Fibroblast of skin of scalp (primary cell): ENCODE measurements around the gene NEK2. TPM values are rescaled to one million over a fixed set of nuclear protein-coding genes. Genes with fewer than 3 reads are reported as not detected.
"Not testable (repeated sequence)": the region's sequence is repeated elsewhere in the genome, so short reads cannot be mapped to it uniquely, and the experiment has no call there.

Experiments
- DNase-seq: peaks from one replicate; pipeline ENCODE4 v3.0.0-alpha.2; 2013
- polyA plus RNA-seq, 2 experiments: library from polyadenylated mRNA; unstranded; fragments of 120-200 nt; gene quantifications; one replicate each; pipeline ENCODE4 v1.2.1, GENCODE V29; 2013; ENCODE audit not compliant: insufficient read length in 2 of 2

The NEK2 gene
- 11.2 TPM for polyA plus RNA-seq (2013, experiment 1 of 2; ENCODE audit: insufficient read length)
- polyA plus RNA-seq (2013, experiment 2 of 2; ENCODE audit: insufficient read length) = 10.6 TPM

DNA sequence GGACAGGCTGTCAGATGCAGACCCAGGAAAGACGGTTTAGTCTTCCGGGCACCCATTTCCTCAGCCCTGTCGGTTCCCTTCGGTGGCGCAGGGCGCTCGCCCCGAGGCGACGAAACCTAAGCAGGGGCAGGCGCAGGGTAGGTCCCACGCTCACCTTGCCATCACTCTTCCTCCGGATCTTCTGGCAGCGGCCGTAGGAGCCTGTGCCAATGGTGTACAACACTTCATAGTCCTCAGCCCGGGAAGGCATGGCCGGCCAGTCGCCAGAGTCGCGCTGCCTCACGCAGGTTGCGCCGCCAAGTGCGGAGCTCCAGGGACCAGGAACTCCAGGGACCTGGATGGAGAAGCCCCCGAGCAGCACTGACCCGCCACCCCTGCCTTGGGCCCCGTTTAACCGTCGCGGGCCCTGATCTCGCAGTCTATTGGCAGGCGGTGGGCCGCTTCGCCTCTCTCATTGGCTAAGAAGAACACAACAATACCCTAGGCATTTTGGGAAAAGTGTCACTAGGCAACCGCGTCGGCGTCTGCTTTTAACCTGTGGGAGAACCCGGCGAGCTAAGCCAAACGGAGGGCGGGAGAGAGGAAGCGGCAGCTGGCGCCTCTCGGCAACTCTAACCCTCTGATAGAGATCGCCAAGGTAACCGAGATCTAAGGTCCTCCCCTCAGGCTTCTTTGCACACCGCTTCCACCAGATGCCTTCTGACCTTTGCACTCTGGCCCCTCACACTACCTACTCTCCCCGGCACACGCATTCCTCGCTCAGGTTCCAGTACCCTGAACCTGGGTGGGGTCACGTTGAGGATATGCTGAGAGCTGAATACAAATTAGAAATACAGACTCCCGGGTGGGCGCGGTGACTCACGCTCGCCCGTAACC, at the start of gene NEK2:
NEK2 (minus strand) TSS at position 392 of the 876 bp plus-strand sequence; CDS start at position 250, 142 bp downstream.
- peak; percentile 89 for DNase-seq

- DNase-seq = no peak
Measured at GRCh38 chr1:211724687-211725196, 49.3 kb upstream of the NEK2 start.

DNA sequence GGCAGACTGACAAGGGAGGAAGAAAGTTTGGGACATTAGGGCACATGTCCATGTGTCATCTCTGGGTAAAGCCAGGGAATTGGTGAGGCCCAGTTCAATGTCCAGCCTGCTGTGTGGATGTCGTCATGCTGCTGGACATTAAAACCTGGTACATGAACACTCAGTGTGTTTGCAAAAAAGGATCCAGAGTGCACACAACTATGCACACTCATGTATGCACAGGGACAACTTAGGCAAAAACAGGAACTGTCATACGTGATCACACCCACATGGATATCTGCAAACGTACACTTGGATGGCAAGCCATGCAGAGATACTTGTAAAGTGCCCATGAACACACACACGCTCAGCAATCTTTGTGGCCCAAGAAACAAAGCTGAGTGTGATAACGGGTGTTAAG, 47.9 kb upstream of the NEK2 start:
- no peak for DNase-seq

DNA sequence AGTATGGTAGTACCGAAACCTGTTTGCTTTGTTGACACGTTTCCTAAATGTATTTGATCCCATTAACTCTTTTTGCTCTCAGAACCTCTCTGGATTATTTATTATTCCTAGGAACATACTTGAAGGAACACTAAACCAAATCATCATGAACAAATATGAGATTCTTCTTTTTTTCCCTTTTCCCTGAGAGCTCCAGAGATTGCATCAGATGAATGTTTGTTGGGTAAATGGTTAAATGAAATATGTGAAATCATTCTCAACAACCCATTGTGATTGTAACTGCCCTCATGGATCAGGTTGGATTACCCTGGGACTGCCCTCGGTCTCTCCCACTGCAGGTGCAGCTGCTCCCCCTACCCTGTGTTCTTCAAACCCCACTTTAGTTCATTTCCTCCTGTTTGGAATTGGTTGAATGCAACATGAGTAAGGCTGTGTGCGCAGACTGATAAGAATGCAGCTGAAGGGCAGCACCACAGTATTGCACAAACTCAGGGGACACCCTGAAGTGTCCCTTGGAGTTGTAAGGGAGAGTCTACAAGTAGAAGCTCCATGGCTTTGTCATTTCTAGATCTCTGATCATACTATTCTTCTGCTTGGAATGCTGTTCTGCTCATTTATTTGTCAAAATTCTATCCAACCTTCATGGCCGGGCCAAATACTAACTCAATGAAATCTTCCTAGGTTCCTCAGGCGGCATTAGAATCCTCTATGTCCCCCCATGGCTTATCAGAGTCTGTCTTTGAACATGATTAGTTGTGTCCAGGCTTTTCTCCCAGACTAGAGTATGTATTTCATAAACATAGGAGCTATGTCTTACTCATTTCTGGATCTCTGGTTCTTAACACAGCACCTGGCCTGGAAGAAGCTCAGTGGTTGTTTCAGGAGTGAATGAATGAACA, 47.1 kb upstream of the NEK2 start:
- DNase-seq = no peak

DNA sequence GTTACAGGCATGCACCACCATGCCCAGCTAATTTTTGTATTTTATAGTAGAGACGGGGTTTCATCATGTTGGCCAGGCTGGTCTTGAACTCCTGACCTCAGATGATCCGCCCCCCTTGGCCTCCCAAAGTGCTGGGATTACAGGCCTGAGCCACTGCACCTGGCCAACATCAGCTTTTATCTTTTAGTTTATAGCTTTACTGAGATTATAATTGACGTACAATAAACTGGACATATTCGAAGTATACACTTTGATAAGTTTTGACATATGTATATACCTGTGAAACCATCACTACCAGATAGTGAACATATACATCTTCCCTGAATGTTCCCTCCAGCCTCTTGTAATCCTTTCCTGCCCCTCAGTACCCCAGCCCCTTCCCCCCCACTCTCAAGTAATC, 41.1 kb upstream of the NEK2 start:
- DNase-seq = not testable (repeated sequence)

DNA sequence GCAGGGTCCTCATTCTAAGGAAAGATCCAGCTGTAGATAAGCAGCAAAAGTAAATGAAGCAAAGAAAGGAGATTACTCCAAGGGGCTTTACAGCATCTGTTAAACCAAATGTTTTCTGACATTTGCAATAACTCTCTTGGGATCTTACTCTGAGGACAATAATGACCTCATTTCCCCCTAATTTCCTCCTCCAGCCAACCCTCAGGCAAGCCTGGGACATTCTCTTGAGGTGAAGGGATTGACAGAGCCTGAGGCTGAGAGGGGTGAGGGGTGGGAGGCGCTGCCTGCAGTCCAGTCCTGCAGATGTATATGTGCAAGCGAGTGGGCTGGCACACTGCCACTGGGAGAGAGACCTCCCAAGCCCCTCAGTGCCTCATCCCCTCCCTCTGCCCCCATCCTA, 40.5 kb upstream of the NEK2 start:
- no peak for DNase-seq

DNA sequence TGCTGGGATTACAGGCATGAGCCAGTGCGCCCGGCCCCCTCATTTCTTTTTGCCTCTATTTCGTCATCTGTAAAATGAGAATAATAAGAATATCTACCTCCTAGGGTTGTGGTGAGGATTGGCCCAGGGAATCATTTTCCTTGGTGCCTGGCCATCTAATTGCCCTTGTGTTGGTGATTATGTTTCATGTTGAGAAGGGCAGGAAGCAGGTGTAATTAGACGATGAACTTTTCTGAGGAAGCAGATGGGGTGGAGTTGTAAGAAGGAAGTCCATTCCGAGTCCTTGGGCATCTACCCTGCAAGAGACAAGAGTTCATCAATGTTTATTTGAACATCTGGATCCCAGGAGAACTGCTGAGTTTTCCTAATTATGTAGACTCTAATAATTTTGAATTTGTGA, 38.7 kb upstream of the NEK2 start:
- DNase-seq = no peak

DNA sequence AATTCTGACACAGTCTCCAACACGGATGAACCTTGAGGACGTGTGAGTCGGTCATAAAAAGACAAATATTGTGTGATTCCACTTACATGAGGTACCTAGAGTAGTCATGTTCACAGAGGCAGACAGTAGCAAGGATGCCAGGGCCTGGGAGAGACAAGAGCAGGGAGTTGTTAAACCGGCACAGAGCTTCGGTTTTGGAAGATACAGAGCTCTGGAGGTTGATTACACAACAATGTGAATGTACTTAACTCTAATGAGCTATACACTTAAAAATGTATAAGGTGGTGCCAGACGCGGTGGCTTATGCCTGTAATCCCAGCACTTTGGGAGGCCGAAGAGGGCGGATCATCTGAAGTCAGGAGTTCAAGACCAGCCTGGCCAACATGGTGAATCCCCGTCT, 37.8 kb upstream of the NEK2 start:
- DNase-seq = no peak

GRCh38 chr1:211711315-211711705, 35.9 kb upstream of the NEK2 start:
- no peak for DNase-seq

DNA sequence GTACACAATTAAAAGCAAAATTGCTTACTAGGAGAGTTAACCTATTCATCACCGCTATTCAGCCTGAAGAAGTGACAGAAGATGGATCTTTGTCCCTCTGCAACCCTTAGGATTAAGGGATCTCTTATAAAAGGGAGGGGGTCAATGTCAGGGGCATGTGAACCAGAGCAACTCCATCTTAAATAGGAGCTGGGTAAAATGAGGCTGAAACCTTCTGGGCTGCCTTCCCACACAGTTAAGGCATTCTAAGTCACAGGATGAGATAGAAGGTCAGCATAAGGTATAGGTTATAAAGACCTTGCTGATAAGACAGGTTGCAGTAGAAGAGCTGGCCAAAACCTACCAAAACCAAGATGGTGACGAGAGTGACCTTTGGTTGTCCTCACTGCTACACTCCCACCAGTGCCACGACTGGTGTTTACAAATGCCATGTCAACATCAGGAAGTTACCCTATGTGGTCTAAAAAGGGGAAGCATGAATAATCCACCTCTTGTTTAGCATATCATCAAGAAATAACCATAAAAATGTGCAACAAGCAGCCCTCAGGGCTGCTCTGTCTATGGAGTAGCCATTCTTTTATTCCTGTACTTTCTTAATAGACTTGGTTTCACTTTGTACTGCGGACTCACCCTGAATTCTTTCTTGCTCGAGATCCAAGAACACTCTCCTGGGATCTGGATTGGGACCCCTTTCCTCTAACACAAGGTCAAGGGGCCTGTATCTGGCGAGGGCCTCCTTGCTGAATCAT, 35.3 kb upstream of the NEK2 start:
- DNase-seq = no peak

DNA sequence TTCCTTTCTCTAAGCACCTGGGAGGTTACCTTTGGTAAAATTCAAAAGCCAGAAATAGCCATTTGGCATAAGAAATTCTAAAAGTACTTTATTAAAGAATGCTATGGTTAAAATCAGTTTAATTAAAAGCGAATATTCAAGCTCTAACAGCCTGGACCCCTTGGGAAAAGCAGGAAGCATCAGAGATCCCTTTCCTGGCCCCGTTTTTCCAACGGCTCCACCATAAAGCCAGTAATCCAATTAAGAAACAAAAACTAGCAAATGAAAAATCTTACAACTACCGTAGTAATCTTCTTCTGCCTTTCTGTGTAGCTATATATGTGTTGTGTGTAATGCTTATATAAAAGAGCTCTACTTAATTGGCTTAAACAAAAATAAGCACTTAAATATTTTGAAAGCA, 33.5 kb upstream of the NEK2 start:
- no peak for DNase-seq

GRCh38 chr1:211708006-211708405, 32.6 kb upstream of the NEK2 start:
- DNase-seq = no peak

DNA sequence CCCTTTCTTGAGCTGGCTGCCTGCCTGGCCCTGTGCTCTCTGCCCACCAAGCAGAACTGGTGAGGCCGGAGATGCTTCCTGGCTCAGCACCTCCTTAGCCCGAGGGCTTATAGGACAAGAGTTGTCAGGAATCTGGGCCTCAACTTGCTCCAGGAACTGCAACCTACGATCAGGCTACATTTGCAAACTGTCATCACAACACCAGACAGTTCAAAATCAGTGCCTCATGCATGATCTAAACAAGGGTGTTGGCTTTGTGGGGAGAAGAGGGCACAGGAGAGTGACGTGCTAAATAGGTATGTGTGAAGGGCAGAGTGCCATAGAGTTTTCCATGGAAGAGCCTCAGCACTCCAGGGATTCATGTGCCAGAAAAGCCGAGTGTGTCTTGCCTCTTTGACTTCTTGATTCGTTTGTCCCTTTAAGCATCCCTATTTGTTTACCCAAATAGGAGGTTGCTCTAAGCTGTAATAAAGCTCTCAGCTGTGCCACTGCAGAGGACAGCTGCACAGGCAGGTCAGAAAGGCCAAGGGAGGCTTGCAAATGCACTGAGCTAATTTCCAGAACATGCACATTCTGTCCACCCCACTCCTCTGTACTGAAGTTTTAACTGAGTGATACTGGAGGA, 30.2 kb upstream of the NEK2 start:
- DNase-seq = no peak

GRCh38 chr1:211704543-211704942, 29.1 kb upstream of the NEK2 start:
- DNase-seq = no peak

GRCh38 chr1:211703812-211704537, 28.6 kb upstream of the NEK2 start:
- no peak for DNase-seq

DNA sequence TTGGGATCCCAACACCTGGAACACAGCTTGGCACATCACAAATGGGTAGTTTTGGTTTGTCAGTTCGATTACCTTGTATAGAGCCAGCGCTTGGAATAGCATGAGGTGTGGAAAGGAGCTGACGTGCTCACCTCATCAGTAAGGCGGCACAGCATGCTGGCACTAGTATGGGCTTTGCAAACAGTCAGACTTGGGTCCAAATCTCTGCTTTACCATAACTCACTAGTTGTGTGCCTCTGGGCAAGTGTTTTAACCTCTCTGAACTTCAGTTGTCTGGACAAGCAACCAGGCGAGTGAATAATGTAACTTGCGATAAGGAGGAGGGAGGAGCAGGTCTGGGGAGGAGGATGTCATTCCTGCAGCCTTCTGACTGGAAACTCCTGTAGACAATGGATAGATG, 26.3 kb upstream of the NEK2 start:
- no peak for DNase-seq

DNA sequence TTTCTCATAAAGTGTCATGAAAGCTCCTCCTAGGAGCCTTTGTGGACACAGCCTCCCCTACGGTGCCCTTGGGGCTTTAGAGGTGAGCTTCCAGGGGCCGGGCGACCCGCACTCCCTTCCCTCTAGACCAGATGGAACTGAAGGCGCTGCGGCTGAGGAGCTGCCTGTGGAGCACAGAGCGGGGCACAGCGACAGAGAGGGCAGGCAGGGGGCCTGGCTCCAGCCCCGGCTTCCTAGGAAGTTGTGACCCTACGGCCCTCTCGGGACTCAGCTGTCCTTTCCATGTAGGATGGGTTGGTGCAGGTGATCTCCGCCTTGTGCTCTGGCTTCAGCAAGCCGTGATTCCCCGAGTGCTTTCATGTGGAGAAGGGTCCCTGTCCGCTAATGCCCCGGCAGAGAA, 23.6 kb upstream of the NEK2 start:
- no peak for DNase-seq

DNA sequence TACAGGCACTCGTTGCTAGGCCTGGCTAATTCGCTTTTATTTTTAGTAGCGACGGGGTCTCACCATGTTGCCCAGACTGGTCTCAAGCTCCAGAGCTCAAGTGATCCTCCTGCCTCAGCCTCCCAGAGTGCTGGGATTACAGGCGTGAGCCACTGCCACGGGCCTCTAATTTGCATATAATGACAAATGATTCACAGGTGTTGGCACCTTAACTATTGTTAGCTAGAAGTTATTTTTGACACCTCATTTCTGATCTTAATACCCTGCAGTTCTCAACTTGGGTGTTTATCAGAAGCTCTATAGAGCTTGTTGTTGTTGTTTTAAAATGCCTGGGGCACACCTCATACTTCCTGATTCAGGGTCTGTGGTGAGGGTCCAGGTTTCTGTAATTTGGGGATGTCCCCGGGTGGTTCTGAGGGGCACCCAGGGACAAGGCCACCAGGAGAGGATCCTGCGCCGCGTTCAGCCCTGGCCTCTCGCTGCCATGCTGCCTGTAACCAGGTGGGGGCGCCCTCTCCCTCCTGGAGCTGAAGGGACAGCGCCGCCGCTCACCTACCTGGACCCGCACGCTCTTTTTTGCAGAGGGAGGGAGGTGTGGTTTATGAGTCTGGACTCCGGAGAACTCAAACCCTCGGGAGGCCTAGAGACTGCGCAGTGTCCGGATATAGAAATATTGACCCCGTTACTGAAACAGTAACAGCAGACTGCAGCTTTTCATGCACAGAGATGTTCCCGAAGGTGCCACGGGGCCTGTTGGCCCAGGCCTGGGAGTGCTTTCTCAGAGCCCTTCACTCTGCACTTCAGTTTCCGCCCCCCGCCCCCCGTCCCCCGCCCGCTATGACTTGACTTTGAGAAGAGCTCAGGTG, 23.0 kb upstream of the NEK2 start:
- peak; percentile 54 for DNase-seq

- no peak for DNase-seq
Measured at GRCh38 chr1:211697356-211697755, 21.9 kb upstream of the NEK2 start.

DNA sequence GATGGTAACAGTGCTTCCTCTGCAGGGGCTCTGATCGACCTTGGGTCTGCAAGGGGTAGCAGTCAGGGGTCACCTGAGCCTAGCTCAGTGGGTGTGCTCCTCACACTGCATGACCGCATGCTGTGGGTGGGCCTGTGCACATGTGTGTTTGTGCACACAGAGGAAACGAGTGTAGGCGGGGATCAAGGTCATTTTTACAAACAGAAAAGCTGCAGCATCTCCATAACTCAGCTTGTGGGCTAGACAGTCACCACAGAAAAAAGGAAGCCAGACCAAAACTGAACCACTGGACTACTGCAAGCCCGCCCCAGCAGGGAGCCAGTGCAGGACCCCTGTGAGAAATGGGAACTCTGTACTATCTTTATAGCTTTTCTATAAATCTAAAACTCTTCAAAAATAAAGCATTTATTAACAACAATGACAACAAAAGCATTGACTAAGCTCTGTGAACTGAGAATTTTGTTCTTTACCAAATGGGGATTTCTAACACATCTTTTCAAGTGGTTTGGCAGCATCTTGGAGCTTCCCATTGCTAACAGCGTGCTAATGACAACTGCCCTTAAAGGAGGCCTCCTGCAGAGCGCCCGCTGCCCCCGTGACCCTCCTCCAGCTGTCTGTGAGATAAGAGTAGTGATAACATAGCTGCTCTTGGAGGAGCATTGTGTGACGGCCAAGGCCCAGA, 19.9 kb upstream of the NEK2 start:
- no peak for DNase-seq
